HL-60 (cell line): ENCODE data around the gene GARRE1.

Experiments
- DNase-seq, 2 experiments: peaks; one replicate each; pipeline ENCODE4 v3.0.0-alpha.2; 2010 to 2020; ENCODE audit warnings: low read depth in 1 of 2, low spot score in 1 of 2
- H3K27ac ChIP-seq: fragments of 250-450 bp; sonication (Bioruptor Pico); replicated peaks from 2 replicates; pipeline ENCODE4 v1.5.1; 2020; ENCODE audit warnings: mild to moderate bottlenecking, moderate library complexity
- H3K27me3 ChIP-seq: fragments of 250-450 bp; sonication (Bioruptor Pico); 2 replicates; pipeline ENCODE4 v1.5.1; 2021; ENCODE audit warnings: mild to moderate bottlenecking, moderate library complexity; ENCODE audit not compliant: insufficient read depth, poor library complexity, severe bottlenecking
- H3K4me3 ChIP-seq: replicated peaks from 2 replicates; pipeline ENCODE4 v1.5.1; 2011; ENCODE audit warnings: mild to moderate bottlenecking, control low read depth, low read length; ENCODE audit not compliant: insufficient read depth
- GABPA ChIP-seq: IDR thresholded peaks from 2 replicates; pipeline ENCODE4 v1.6.1; 2012; ENCODE audit warnings: low read depth
- POLR2AphosphoS5 ChIP-seq: IDR thresholded peaks from 2 replicates; pipeline ENCODE4 v1.6.1; 2012; ENCODE audit warnings: low read depth
- SPI1 ChIP-seq: IDR thresholded peaks from 2 replicates; pipeline ENCODE4 v1.6.1; 2012; ENCODE audit warnings: low read depth, mild to moderate bottlenecking, borderline replicate concordance
- TF ChIP-seq, protein P1 (sequence below): IDR thresholded peaks from one replicate; pipeline ENCODE4 v1.5.1; 2011; ENCODE audit warnings: low read length, control low read depth, inconsistent platforms; ENCODE audit not compliant: insufficient read depth
- TF ChIP-seq, protein P2 (sequence below): IDR thresholded peaks from 2 replicates; pipeline ENCODE4 v1.6.1; 2012; ENCODE audit warnings: low read depth; ENCODE audit not compliant: insufficient replicate concordance

GARRE1 gene

GRCh38 chr19:34274827-34275625 lies 20.7 kb downstream of the GARRE1 start:
- Histone ChIP-seq H3K4me3 (no peak overlapping the region), H3K27me3 (no peaks in the 10 kb centered on the region), H3K27ac (no peak overlapping the region)
- TF ChIP-seq, protein P1, sequence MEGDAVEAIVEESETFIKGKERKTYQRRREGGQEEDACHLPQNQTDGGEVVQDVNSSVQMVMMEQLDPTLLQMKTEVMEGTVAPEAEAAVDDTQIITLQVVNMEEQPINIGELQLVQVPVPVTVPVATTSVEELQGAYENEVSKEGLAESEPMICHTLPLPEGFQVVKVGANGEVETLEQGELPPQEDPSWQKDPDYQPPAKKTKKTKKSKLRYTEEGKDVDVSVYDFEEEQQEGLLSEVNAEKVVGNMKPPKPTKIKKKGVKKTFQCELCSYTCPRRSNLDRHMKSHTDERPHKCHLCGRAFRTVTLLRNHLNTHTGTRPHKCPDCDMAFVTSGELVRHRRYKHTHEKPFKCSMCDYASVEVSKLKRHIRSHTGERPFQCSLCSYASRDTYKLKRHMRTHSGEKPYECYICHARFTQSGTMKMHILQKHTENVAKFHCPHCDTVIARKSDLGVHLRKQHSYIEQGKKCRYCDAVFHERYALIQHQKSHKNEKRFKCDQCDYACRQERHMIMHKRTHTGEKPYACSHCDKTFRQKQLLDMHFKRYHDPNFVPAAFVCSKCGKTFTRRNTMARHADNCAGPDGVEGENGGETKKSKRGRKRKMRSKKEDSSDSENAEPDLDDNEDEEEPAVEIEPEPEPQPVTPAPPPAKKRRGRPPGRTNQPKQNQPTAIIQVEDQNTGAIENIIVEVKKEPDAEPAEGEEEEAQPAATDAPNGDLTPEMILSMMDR = no peak
- TF ChIP-seq POLR2AphosphoS5 (no peak), SPI1 (no peak)
- TF ChIP-seq, protein P2, sequence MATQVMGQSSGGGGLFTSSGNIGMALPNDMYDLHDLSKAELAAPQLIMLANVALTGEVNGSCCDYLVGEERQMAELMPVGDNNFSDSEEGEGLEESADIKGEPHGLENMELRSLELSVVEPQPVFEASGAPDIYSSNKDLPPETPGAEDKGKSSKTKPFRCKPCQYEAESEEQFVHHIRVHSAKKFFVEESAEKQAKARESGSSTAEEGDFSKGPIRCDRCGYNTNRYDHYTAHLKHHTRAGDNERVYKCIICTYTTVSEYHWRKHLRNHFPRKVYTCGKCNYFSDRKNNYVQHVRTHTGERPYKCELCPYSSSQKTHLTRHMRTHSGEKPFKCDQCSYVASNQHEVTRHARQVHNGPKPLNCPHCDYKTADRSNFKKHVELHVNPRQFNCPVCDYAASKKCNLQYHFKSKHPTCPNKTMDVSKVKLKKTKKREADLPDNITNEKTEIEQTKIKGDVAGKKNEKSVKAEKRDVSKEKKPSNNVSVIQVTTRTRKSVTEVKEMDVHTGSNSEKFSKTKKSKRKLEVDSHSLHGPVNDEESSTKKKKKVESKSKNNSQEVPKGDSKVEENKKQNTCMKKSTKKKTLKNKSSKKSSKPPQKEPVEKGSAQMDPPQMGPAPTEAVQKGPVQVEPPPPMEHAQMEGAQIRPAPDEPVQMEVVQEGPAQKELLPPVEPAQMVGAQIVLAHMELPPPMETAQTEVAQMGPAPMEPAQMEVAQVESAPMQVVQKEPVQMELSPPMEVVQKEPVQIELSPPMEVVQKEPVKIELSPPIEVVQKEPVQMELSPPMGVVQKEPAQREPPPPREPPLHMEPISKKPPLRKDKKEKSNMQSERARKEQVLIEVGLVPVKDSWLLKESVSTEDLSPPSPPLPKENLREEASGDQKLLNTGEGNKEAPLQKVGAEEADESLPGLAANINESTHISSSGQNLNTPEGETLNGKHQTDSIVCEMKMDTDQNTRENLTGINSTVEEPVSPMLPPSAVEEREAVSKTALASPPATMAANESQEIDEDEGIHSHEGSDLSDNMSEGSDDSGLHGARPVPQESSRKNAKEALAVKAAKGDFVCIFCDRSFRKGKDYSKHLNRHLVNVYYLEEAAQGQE = no peak
- DNase-seq = no peak

GRCh38 chr19:34275705-34276104 lies 21.4 kb downstream of the GARRE1 start:
- Histone ChIP-seq H3K27me3 (no peaks in the 10 kb centered on the region), H3K4me3 (no peak overlapping the region), H3K27ac (no peak overlapping the region)
- TF ChIP-seq, protein P1 = no peak
- TF ChIP-seq POLR2AphosphoS5 = no peak
- TF ChIP-seq, protein P2 = no peak
- TF ChIP-seq SPI1 = no peak
- TF ChIP-seq GABPA = no peak
- DNase-seq = no peak

DNA sequence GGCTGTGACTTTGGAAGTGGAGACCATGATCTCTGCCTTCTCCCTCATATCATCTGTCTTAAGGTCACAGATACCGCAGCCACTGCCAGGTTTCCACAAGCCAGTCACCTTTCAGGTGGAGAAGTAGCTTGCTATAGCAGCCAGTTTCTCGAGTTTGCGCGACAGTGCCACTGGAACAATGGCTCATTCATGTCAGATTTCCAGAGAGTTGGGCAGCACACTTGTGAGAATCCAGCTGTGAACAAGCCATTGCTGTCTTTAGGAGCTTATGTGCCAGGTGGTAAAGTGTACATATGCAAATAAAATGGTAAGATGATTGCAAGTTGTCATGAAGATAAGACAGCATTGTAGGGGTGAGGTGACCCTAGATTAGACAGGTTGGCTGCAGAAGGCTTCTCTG lies 22.3 kb downstream of the GARRE1 start:
- no peak overlapping the region for H3K27ac ChIP-seq
- no peak for TF ChIP-seq POLR2AphosphoS5
- TF ChIP-seq, protein P2 = no peak
- TF ChIP-seq, protein P1 = no peak
- no peak for TF ChIP-seq SPI1
- no peak for DNase-seq

More for the DNA sequence above, 22.3 kb downstream of the GARRE1 start:
- Histone ChIP-seq H3K27me3 (no peaks in the 10 kb centered on the region), H3K4me3 (no peak overlapping the region)
